Umbilical cord (tissue), 2 donors: Measurements from ENCODE around the gene NTPCR. TPM values are rescaled to one million over a fixed set of nuclear protein-coding genes. Genes with fewer than 3 reads are reported as not detected.
A peak's percentile ranks its signal among the peaks of the same experiment; 100 is the strongest.
"Not testable (repeated sequence)": the region's sequence is repeated elsewhere in the genome, so short reads cannot be mapped to it uniquely, and the experiment has no call there.

ENCODE experiments used
- DNase-seq: peaks from one replicate; pipeline ENCODE4 v3.0.0-alpha.2; 2015; ENCODE audit warnings: low spot score
- total RNA-seq: library from RNA; depleted of rRNA; stranded (reverse); fragments of >200 nt; gene quantifications from one replicate; pipeline ENCODE4 v1.2.3, GENCODE V29; 2014; ENCODE audit warnings: low replicate concordance; ENCODE audit not compliant: insufficient read depth

The NTPCR gene
- total RNA-seq, 1 donor from 2014 or later = 31.8 TPM

DNA sequence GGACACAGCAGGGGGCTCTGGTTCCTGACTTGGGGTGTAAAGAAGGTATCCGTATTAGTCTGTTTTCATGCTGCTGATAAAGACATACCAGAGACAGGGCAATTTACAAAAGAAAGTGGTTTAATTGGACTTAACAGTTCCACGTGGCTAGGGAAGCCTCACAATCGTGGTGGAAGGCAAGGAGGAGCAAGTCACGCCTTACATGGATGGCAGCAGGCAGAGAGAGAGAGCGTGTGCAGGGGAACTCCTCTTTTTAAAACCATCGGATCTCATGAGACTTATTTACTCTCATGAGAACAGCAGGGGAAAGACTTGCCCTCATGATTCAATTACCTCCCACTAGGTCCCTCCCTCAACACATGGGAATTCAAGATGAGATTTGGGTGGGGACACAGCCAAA lies 23.2 kb upstream of the NTPCR start:
- not testable (repeated sequence) for DNase-seq

DNA sequence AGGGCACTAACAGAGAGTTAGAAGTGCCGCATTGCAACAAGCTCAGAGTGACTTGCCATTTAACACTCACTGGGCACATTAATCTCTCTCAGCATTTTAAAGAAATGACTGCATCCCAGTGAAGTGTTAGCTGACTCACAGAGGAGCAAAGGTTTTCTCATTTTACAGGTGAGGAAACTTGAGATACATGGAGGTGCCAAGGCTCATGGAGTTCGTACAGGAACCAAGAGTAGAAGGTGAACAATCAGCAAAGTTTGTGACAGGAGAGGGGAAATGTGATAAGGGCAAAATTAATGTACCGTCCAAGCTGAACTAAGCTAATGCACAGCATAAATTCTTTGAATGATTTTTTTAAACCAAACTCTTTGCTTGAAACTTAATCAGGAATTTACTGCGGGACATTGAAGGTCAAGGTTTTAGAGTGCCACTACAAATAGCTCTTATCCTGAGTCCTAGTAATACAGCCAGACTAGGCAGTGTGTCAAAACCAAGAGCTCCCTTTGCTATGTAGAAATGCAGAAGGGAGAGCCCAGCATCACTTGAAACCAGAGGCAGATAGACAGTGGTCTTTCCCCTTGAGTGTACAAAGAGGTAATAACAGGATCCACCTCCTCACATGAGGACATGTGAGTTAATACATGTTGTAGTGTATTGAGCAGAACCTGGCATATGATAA lies 22.4 kb upstream of the NTPCR start:
- DNase-seq = no peak

DNA sequence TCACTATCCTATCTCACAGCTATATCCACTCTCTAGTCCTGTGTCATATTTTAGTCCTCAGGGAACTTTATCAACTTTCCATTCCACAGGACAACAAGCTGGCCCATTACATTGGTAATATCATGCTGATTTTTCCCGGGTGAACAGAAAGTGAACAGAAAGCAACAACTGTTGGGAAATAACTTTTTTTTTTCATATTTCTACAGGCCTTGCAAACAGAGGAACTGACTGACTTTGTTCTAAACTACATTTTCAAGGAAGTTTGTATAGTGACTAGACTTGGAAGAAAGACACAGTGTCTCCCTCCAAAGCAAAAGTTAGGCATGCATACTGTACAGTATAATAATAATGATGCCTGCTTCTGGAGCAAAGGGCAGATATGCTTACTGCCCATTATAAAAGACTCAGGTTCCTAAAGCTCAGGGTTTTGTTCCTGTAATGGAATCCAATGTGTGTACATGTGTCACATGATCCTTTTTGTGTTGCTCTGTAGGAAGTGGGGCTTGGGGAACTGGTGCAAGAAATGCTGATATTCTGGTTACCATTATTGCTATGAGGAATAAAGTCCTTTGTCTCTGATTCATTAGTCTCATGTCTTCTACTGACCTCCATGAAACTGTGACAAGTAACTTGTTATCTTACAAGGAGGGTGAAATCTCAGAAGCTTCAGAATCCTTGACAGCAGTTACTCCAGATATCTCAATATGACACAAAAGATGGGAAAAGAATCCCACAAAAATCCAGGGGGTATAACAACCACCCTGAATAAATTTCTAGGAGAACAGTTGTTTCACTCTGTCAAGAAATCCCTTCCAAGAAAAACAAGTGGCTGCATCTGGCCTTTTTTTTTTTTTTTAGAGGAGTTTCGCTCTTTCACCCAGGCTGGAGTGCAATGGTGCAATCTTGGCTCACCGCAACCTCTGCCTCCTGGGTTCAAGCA lies 17.7 kb upstream of the NTPCR start:
- DNase-seq = no peak

GRCh38 chr1:232936941-232937340 lies 13.5 kb upstream of the NTPCR start:
- no peak for DNase-seq

DNA sequence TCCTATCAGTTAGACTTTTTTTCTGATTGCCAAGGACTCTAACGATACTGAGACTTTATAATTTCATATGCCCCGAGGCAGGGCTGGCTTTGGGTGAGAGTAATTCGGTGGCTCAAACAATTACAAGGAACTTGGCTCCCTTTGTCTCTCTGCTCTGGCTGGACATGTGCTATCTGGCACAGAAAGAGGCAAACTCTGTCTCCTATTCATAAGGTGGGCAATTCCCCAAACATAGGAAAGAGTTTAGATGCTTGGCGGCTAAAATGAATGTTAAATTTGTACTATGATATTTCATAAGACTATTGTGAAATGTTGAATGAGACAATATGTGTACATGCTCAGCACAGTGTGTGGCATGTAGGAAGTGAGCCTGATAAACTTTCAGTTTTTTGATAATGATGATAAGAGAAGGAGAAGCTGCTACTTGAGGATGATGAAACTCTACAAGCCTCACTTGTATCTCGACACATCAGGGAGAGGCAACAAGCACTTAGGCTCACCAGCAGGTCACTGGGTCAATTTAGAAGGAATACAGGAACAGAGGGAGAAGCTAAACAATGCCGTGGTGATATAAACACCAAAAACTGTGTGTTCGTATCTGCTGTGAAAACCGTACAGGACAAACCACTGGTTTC lies 12.6 kb upstream of the NTPCR start:
- DNase-seq = no peak

DNA sequence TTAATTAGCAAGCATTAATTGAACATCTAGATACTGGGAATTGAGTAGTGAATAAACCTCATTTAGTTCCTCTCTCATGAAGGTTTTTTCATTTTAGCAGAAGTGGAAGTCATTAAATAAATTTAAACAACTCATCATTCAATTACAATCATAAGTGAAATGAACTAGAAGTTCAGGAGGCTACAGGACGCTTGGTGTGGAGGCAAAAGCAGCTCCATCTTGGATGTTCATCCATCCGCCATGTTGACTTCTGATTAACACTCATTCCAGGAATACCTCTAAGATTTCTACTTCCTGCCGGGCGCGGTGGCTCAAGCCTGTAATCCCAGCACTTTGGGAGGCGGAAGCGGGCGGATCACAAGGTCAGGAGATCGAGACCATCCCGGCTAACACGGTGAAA lies 11.5 kb upstream of the NTPCR start:
- DNase-seq = no peak

DNA sequence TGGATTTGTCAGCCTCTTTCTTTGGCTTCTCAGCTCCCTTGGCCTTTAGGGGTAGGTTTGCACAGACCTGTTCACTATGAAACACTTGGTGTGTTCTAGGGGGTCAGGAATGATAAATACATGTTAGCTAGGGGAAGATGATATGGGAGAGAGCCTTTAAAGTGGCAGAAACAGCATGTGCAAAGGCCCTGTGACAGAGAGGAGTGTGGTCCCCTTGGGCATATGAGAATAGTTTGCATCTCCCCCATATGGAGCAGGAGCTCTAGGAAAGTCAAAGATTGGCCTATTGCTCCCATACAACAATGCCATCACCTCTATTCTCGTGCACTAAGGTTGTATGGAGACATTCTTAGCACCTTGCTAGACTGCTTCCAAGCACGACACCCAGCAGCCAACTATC lies 10.7 kb upstream of the NTPCR start:
- DNase-seq = no peak

- DNase-seq = no peak
Observed at GRCh38 chr1:232940262-232940661, 10.1 kb upstream of the NTPCR start.

GRCh38 chr1:232942413-232943294 lies 7.8 kb upstream of the NTPCR start:
- DNase-seq = no peak

GRCh38 chr1:232943679-232944252 lies 6.6 kb upstream of the NTPCR start:
- no peak for DNase-seq

- DNase-seq = no peak
Observed at GRCh38 chr1:232944347-232944746, 6.1 kb upstream of the NTPCR start.

- DNase-seq = no peak
Observed at GRCh38 chr1:232949636-232950196, 695 bp upstream of the NTPCR start.

- DNase-seq = peak; percentile 2
Observed at GRCh38 chr1:232951180-232951579, 769 bp downstream of the NTPCR start.

GRCh38 chr1:232951605-232952004 lies 1.2 kb downstream of the NTPCR start:
- DNase-seq = no peak

- peak; percentile 15 for DNase-seq
Observed at GRCh38 chr1:232952514-232953499, 2.4 kb downstream of the NTPCR start.

- no peak for DNase-seq
Observed at GRCh38 chr1:232954594-232955365, 4.4 kb downstream of the NTPCR start.

DNA sequence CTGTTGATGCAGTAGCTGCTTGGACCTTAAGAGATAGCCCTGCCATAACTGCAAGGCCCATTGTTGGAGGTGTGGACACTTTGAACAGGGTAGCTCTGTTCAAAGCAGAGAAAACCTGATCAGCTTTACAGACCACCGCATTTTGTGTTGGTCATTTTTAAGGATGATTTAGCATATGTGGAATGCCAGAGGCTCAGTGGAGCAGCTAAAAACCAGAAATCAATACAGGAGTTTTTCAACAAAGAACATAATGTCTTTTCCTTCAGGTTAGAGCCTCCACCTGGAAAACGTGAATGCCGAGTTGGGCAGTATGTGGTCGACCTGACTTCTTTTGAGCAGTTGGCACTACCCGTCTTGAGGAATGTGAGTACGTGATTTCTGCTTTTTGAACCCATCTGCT lies 5.7 kb downstream of the NTPCR start:
- no peak for DNase-seq

DNA sequence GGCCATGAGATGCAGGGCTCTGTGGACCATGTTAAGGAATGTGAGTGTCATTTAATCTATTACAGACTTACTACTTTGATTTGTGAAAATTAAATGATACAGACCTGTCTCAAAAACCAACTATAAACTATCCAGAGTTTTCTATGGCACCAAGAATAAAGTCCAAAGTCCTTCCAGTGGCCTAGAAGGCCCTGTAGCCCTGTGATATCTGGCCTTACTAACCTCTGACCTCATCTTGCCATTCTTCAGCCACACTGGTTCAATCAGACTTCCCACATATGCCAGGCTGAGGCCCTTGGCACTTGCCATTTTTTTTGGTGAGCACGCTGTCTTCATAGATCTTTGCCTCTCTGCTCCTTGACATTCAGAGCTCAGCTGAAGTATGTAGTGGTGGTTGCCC lies 7.7 kb downstream of the NTPCR start:
- no peak for DNase-seq
